HG03103 (cell line): ENCODE measurements around the gene PNPT1.

ENCODE experiments used
- ATAC-seq: cut with Tn5 transposase; IDR thresholded peaks from one replicate; pipeline ENCODE4 v1.9.1; 2021; ENCODE audit warnings: low read depth; ENCODE audit not compliant: unreplicated experiment

PNPT1 gene

GRCh38 chr2:55672630-55673029 lies 21.0 kb downstream of the PNPT1 start:
- ATAC-seq: no peak

GRCh38 chr2:55668956-55669355 lies 24.7 kb downstream of the PNPT1 start:
- no peak for ATAC-seq

- ATAC-seq: no peak
These were observed 40.4 kb downstream of the PNPT1 start for GRCh38 chr2:55653255-55653654.

GRCh38 chr2:55649211-55649610 lies 44.4 kb downstream of the PNPT1 start:
- no peak for ATAC-seq

GRCh38 chr2:55636831-55637230 lies 56.8 kb downstream of the PNPT1 start:
- ATAC-seq: no peak

GRCh38 chr2:55628931-55629330 lies 64.7 kb downstream of the PNPT1 start:
- no peak for ATAC-seq

- no peak for ATAC-seq
These were observed 65.7 kb downstream of the PNPT1 start for GRCh38 chr2:55627915-55628314.

GRCh38 chr2:55621802-55622201 lies 71.8 kb downstream of the PNPT1 start:
- ATAC-seq: no peak

GRCh38 chr2:55620123-55620779 lies 73.4 kb downstream of the PNPT1 start:
- no peak for ATAC-seq

GRCh38 chr2:55618275-55619055 lies 75.2 kb downstream of the PNPT1 start:
- ATAC-seq: peak; percentile 28

- no peak for ATAC-seq
These were observed 75.7 kb downstream of the PNPT1 start for GRCh38 chr2:55618025-55618274.

- ATAC-seq: peak; percentile 78
These were observed 76.2 kb downstream of the PNPT1 start, which contains the start of gene PPP4R3B for GRCh38 chr2:55617175-55618024. Gene PPP4R3B (minus strand): TSS chr2:55617622. CDS start chr2:55617285, 337 bp downstream.

GRCh38 chr2:55616551-55617174 lies 77.0 kb downstream of the PNPT1 start:
- peak; percentile 6 for ATAC-seq

GRCh38 chr2:55611997-55612396 lies 81.6 kb downstream of the PNPT1 start:
- ATAC-seq: no peak

- ATAC-seq: no peak
These were observed 82.5 kb downstream of the PNPT1 start for GRCh38 chr2:55610954-55611743.

- ATAC-seq: no peak
These were observed 83.6 kb downstream of the PNPT1 start for GRCh38 chr2:55609938-55610578.

GRCh38 chr2:55609193-55609794 lies 84.3 kb downstream of the PNPT1 start:
- no peak for ATAC-seq

- no peak for ATAC-seq
These were observed 85.9 kb downstream of the PNPT1 start for GRCh38 chr2:55607717-55608116.

GRCh38 chr2:55604027-55604565 lies 89.5 kb downstream of the PNPT1 start:
- ATAC-seq: no peak
